K562 (cell line): Measurements from ENCODE around the gene ITGA1. TPM values are rescaled to one million over a fixed set of nuclear protein-coding genes. Genes with fewer than 3 reads are reported as not detected.
"Not testable (repeated sequence)": the region's sequence is repeated elsewhere in the genome, so short reads cannot be mapped to it uniquely, and the experiment has no call there.

Experiments
- ATAC-seq: fragments of 200-7000 bp; cut with Tn5 transposase; 3 replicates; pipeline ENCODE4 v1.9.1; 2020; ENCODE audit warnings: moderate library complexity
- BruUV-seq: library from RNA; stranded (reverse); fragments of 400-500 nt; replicated peaks from 2 replicates; lab custom pipeline; 2021; lab: Mats Ljungman, UMichigan
- CTCF ChIA-PET: fragments of 300-600 bp; formaldehyde crosslinking; extraction: SDS; loops from one replicate; lab custom pipeline; 2021; ENCODE audit warnings: low intra/inter-chr PET ratio; lab: Yijun Ruan, JAX
- POLR2A ChIA-PET: fragments of 300-600, 350-650 bp; sonication (Branson Sonifier 250); formaldehyde crosslinking; extraction: SDS; loops from one replicate; lab custom pipeline; 2021; ENCODE audit warnings: antibody characterized with exemption, inconsistent platforms; lab: Yijun Ruan, JAX
- DNase-seq, 4 experiments: peaks; one replicate each; pipeline versions ENCODE4 v3.0.0 to v3.0.0-alpha.2; 2011 to 2018; ENCODE audit warnings: low spot score in 3 of 4, mixed read lengths in 3 of 4; ENCODE audit errors: extremely low read depth in 1 of 4
- FAIRE-seq: peaks from 2 replicates; lab custom pipeline; 2011; peaks lifted over from hg19 to GRCh38; lab: Jason Lieb, UNC
- H2AFZ ChIP-seq: 2 replicates; pipeline ENCODE4 v1.6.0; 2011; ENCODE audit warnings: low read depth, low read length, control low read depth, inconsistent platforms
- H3K27ac ChIP-seq: fragments of 200-600 bp; 3 replicates; pipeline ENCODE4 v1.8.0; 2011; ENCODE audit warnings: low read depth, mild to moderate bottlenecking, control low read depth, inconsistent platforms, low read length, moderate library complexity, mixed read lengths; ENCODE audit errors: extremely low read depth
- H3K27me3 ChIP-seq, 2 experiments: fragments of 300-600 bp in 1 of 2; 2 replicates in 1 of 2; 3 replicates in 1 of 2; pipeline versions ENCODE4 v1.6.0 to v1.8.0; 2011; ENCODE audit warnings: inconsistent platforms in 2 of 2, low read length in 2 of 2, mild to moderate bottlenecking in 1 of 2, mixed read lengths in 1 of 2, moderate library complexity in 1 of 2; ENCODE audit not compliant: control insufficient read depth in 2 of 2, insufficient read depth in 2 of 2
- H3K36me3 ChIP-seq: fragments of 300-600 bp; 3 replicates; pipeline ENCODE4 v1.8.0; 2011; ENCODE audit warnings: mild to moderate bottlenecking, low read length, inconsistent platforms; ENCODE audit not compliant: control insufficient read depth, insufficient read depth
- H3K4me1 ChIP-seq, 2 experiments: fragments of 200-600 bp in 1 of 2; replicated peaks in 1 of 2; 2 replicates in 1 of 2; 3 replicates in 1 of 2; pipeline versions ENCODE4 v1.5.1 to v1.8.0; 2011; ENCODE audit warnings: inconsistent platforms in 2 of 2, low read length in 2 of 2, mild to moderate bottlenecking in 1 of 2, mixed read lengths in 1 of 2, moderate library complexity in 1 of 2; ENCODE audit not compliant: control insufficient read depth in 2 of 2, insufficient read depth in 2 of 2
- H3K4me2 ChIP-seq: 2 replicates; pipeline ENCODE4 v1.6.1; 2011; ENCODE audit warnings: low read length, control low read depth, inconsistent platforms, mixed read lengths; ENCODE audit not compliant: insufficient read depth
- H3K4me3 ChIP-seq: fragments of 200-600 bp; sonication (generic), shearing (Covaris generic); 2 replicates; pipeline ENCODE4 v1.5.1; 2016; ENCODE audit warnings: control low read depth, inconsistent platforms
- H3K79me2 ChIP-seq: fragments of 200-600 bp; 3 replicates; pipeline ENCODE4 v1.8.0; 2011; ENCODE audit warnings: low read length, inconsistent platforms; ENCODE audit not compliant: control insufficient read depth, insufficient read depth
- H3K9ac ChIP-seq, 2 experiments: 2 replicates each; pipeline versions ENCODE4 v1.6.0 to v1.6.1; 2011; ENCODE audit warnings: low read depth in 2 of 2, low read length in 2 of 2, control low read depth in 1 of 2, inconsistent platforms in 1 of 2, mild to moderate bottlenecking in 1 of 2, mixed read lengths in 1 of 2; ENCODE audit not compliant: insufficient read depth in 1 of 2
- H3K9me1 ChIP-seq: one replicate; pipeline ENCODE4 v1.6.0; 2011; ENCODE audit warnings: inconsistent platforms, mild to moderate bottlenecking, low read length, moderate library complexity; ENCODE audit not compliant: control insufficient read depth, insufficient read depth
- H3K9me3 ChIP-seq: replicated peaks from 2 replicates; pipeline ENCODE4 v1.5.1; 2011; ENCODE audit warnings: low read depth, low read length, inconsistent platforms; ENCODE audit not compliant: control insufficient read depth, insufficient read depth
- H4K20me1 ChIP-seq: replicated peaks from 2 replicates; pipeline ENCODE4 v1.6.1; 2011; ENCODE audit warnings: low read length, inconsistent platforms, mixed read lengths; ENCODE audit not compliant: control insufficient read depth, insufficient read depth
- KLF16 ChIP-seq: IDR thresholded peaks from 2 replicates; pipeline ENCODE4 v1.6.1; 2016; ENCODE audit warnings: antibody characterized with exemption
- MITF ChIP-seq: IDR thresholded peaks from 2 replicates; pipeline ENCODE4 v1.6.1; 2014; ENCODE audit warnings: antibody characterized with exemption
- NR2C1 ChIP-seq, 2 experiments: fragments of 450-650 bp; IDR thresholded peaks; 2 replicates each; pipeline ENCODE4 v1.6.1; 2017; ENCODE audit warnings: mild to moderate bottlenecking in 2 of 2, antibody characterized with exemption in 1 of 2, inconsistent platforms in 1 of 2, missing compliant biosample characterization in 1 of 2, missing genetic modification characterization in 1 of 2
- PHF21A ChIP-seq: fragments of 450-650 bp; IDR thresholded peaks from 2 replicates; pipeline ENCODE4 v1.6.1; 2017; ENCODE audit warnings: low read depth, borderline replicate concordance
- ZNF507 ChIP-seq: conservative IDR thresholded peaks from 2 replicates; pipeline ENCODE4 v1.6.1; 2017; ENCODE audit warnings: missing genetic modification characterization, missing compliant biosample characterization
- WGBS: fragments of 100-300 bp; shearing (Covaris generic); methylation state at CpG from one replicate; pipeline ENCODE4 v1.1.6; 2016; ENCODE audit warnings: low coverage, mixed read lengths; ENCODE audit not compliant: insufficient coverage; ENCODE audit errors: missing lambda C conversion rate; 5-methylcytosine and 5-hydroxymethylcytosine counted together
- in situ Hi-C: fragments of 300-500 bp; cut with MboI; formaldehyde crosslinking; loops from 4 replicates; pipeline ENCODE4 v1.15.0; 2018; ENCODE audit warnings: inconsistent platforms, mixed read lengths
- intact Hi-C: fragments of 100-400 bp; cut with micrococcal nuclease; formaldehyde crosslinking; loops from 2 replicates; pipeline ENCODE4 v1.14.2; 2022
- polyA plus RNA-seq, 8 experiments: library from polyadenylated mRNA; depleted of rRNA in 4 of 8; stranded (reverse) in 5 of 8; unstranded in 3 of 8; fragments of >200 nt; fragmentation: Nextera tagmentation in 2 of 8; fragmentation: Illumina TruSeq in 1 of 8; extraction: Ambion mirVana in 2 of 8; extraction: Trizol in 1 of 8; gene quantifications; 2 replicates each; pipeline versions ENCODE4 v1.2.1 to v1.2.3, GENCODE V29; 2011 to 2014; ENCODE audit warnings: inconsistent platforms in 1 of 8, missing spikeins in 1 of 8
- total RNA-seq, 7 experiments: library from RNA; depleted of rRNA in 6 of 7; stranded (reverse); fragments of >200 nt in 6 of 7; fragmentation: Illumina TruSeq in 2 of 7; extraction: Trizol in 2 of 7; gene quantifications; 2 replicates each; pipeline versions ENCODE4 v1.2.1 to v1.2.3, GENCODE V29; 2011 to 2021; ENCODE audit warnings: low replicate concordance in 1 of 7

ITGA1 gene
- total and polyA plus RNA-seq, 9 of the 15 experiments (the other 6 are each of a cell fraction or from before 2014, with no cell fraction given): 0.04 to 0.22 TPM; not detected in 7

GRCh38 chr5:52818360-52818759 lies 30.6 kb downstream of the ITGA1 start:
- no peak for FAIRE-seq
- in situ Hi-C loops: no loop called here
- Histone ChIP-seq H3K4me2 (no peak overlapping the region), H3K9me3 (no peaks in the 10 kb centered on the region), H3K36me3 (no peaks in the 10 kb centered on the region), H3K4me1 (no peaks in the 10 kb centered on the region), H3K4me3 (no peak overlapping the region), H4K20me1 (no peaks in the 10 kb centered on the region), H3K27me3 (no peaks in the 10 kb centered on the region; a peak in 1 of 5 replicates), H2AFZ (no peak overlapping the region), H3K27ac (no peak overlapping the region), H3K9me1 (no peaks in the 10 kb centered on the region), H3K9ac (no peak overlapping the region), H3K79me2 (no peaks in the 10 kb centered on the region)
- no peak for ATAC-seq
- ChIA-PET CTCF (no interaction called here), POLR2A (no interaction called here)
- 0% methylated on average over 1 of the region's 1 CpG for WGBS
- DNase-seq: no peak
- intact Hi-C loops: no loop called here
- TF ChIP-seq KLF16 (no peak), PHF21A (no peak), ZNF507 (no peak), MITF (no peak), NR2C1 (IDR thresholded peaks at IDR 0.05) (no peak), NR2C1 (tag; IDR thresholded peaks at IDR 0.05) (no peak)
- BruUV-seq: no TSS peak

- ATAC-seq, H3K9ac ChIP-seq, BruUV-seq, H2AFZ ChIP-seq, H3K36me3 ChIP-seq, H3K79me2 ChIP-seq, H3K27me3 ChIP-seq, H3K9me3 ChIP-seq, H3K4me2 ChIP-seq, CTCF ChIA-PET, POLR2A ChIA-PET, H3K4me3 ChIP-seq, H3K4me1 ChIP-seq, intact Hi-C loops, H3K27ac ChIP-seq, H3K9me1 ChIP-seq, FAIRE-seq, H4K20me1 ChIP-seq, DNase-seq, in situ Hi-C loops: not testable (repeated sequence)
- WGBS: 4% methylated on average over 3 of the region's 3 CpGs
These were observed 31.1 kb downstream of the ITGA1 start for GRCh38 chr5:52818807-52819206.
